NCI-H2081 treated with DMSO at 0.1 percent for 48 hours (cell line): Measurements from ENCODE around the gene TRABD2B.

ENCODE experiments used
- DNase-seq: peaks from one replicate; lab custom pipeline; 2025; lab: John Stamatoyannopoulos, UW

The TRABD2B gene

DNA sequence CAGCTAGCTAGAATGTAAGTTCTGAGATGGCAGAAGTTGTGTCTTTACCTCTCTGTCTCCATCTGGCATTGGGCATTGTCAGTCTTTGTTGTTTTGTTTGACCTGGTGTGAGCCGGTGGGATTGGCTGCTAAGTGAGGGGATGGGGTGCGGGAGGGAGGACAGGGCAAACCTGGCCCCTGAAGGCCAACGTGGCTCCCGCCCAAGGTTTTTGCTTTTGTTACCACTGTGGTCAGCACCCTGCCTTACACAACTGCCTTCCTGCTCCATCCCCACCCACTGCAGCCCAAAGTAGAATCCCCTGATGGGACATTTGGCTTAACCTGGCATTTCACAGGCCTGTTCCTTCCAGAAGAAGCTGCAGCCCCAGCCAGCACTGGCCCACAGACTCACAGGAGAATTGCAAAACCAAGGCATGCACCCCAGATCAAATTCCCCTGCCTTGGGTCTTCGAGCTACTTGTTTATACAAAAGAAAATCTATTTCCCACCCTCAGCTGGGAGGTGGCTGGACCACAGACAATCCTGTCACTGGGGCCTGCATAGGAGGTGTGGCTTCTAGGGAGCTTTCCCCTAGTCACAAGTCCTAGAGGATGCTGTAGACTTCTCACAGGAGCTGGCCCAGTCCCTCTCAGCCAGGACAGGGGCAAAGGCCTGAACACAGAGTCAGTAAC is 147.5 kb downstream of the TRABD2B start:
- DNase-seq = no peak

DNA sequence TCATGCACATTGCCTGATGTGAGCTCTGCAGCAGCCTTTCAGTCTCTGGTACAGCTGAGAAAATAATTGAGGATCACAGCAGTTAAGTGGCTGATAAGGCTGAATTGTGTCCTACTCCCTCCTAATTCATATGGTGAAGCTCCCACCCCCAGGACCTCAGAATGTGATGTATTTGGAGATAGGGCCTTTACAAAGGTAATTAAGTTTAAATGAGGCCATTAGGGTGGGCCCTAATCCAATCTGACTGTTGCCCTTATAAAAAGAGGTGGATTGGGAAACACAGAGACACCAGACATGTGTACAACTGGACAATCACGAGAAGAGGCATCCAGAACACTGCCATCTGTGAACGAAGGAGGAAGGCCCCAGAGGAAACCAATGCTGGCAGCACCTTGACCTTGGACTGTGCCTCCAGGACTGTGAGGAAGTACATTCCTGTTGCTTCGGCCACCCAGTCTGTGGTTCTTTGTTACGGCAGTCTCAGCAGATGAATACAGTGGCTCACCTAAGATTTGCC is 148.1 kb downstream of the TRABD2B start:
- DNase-seq = no peak

GRCh38 chr1:47847763-47848162 is 149.4 kb downstream of the TRABD2B start:
- DNase-seq = no peak

DNA sequence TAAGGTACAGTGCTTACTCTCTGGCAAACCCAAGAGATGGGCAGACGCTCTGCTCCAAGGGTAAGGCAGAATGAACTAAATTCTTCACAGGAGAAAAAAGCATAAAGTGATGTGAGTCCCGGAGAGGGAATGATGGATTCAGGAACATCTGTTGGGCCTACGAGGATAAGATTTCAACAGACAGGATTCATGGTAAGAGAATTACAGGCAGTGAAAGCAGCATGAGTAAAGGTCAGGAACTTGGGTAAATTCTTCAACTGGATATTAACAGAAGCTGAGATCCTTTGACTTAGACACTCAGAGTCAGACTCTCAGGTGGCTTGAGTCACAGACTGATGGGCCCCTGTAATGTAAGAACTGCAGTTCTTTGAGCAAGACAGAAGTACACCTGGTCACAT is 152.6 kb downstream of the TRABD2B start:
- DNase-seq = no peak

DNA sequence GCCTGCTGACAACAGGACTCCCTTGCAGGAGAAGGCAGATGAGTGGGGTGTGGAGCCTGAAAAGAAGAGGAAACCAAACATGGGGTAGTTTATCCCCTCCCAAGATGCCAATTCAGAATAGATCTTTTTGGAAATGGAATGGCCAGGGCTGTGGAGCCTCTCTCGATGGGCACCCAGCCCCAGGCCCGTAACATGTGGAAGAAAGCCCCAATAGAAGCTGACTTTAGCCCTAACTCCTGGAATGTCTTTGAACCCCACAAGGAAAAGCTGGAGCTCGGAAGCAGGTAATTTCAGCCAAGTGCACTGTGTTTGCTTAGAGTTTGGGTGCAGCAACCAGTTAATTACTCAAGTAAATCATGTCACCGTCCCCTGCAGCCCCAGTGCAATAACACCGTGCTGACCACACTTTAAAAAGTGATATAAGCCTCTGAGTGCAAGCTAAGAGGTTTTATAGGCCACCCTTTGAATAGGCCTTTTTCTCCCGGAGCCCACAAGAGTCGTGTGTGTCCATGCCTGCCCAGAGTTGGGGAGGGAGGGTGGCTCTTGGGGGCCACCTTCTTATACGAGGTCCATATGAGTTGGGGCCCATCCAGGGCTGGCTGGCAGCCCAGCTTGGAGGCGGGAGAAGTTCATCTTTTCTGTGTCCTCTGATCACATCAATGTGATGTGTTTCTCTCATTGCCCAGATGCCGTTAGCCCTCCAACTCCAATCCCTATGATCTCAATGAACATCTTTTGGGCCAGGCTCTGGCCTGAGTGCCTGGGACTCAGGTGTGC is 153.2 kb downstream of the TRABD2B start:
- no peak for DNase-seq

DNA sequence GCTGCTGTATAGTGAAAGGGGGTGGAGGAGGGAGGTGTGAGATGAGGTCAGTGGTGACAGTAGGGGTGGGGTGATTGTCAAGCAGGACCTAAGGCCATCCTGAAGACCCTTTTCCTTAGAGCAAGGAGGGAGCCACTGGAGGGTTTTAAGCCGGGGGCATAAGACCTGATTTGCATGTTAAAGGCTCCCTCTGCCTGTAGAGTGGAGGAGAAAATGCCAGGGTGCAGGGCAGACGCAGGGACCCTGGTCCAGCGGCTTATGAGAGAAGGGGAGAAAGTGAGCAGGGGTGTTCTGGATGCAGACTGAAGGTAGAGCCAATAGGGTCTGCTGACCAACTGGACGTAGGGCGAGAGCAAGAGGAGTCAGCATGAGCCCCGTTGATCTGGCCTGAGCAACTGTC is 154.1 kb downstream of the TRABD2B start:
- DNase-seq = no peak

GRCh38 chr1:47842228-47842919 is 154.8 kb downstream of the TRABD2B start:
- no peak for DNase-seq

GRCh38 chr1:47841356-47841755 is 155.8 kb downstream of the TRABD2B start:
- DNase-seq = no peak

DNA sequence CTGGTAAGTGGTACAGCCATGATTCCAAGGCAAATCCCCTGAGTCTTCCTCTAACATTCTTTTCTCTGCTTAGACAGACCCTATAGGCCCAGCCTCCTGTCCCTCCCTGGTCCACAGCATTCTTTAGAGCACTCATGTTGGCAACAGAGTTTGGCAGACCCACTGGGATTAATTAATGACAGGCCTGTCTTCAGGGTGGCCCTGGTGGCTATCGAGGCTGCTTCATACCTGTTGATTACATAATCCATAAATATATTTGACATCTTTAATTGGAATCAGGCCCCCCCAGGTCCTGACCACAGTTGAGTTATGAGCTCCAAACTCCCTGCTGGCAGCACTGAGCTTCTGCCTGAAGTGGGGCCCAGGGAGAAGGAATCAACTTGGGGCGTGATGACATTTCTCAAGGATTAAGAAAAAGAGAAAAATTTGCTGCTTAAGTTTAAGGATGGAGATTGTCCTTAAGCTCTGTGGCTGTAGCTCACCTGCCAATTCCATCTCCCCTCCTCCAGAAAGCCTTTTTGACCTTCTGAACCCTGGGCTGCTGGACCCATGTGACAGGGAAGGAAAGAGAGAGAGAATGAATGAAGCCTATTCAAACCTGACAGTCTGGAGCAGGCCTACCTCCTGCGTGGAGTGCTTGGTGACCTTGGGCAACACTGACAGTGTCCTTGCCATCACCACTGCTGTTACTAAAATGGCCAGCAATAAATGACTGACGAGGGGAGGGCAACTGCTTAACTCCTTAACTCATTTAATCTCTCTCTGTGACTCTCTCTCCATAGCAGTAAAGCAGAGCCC is 156.6 kb downstream of the TRABD2B start:
- DNase-seq = no peak

- no peak for DNase-seq
Measured at GRCh38 chr1:47839433-47839760, 157.8 kb downstream of the TRABD2B start.

- no peak for DNase-seq
Measured at GRCh38 chr1:47838562-47839432, 158.4 kb downstream of the TRABD2B start.

- no peak for DNase-seq
Measured at GRCh38 chr1:47837866-47838561, 159.2 kb downstream of the TRABD2B start.

DNA sequence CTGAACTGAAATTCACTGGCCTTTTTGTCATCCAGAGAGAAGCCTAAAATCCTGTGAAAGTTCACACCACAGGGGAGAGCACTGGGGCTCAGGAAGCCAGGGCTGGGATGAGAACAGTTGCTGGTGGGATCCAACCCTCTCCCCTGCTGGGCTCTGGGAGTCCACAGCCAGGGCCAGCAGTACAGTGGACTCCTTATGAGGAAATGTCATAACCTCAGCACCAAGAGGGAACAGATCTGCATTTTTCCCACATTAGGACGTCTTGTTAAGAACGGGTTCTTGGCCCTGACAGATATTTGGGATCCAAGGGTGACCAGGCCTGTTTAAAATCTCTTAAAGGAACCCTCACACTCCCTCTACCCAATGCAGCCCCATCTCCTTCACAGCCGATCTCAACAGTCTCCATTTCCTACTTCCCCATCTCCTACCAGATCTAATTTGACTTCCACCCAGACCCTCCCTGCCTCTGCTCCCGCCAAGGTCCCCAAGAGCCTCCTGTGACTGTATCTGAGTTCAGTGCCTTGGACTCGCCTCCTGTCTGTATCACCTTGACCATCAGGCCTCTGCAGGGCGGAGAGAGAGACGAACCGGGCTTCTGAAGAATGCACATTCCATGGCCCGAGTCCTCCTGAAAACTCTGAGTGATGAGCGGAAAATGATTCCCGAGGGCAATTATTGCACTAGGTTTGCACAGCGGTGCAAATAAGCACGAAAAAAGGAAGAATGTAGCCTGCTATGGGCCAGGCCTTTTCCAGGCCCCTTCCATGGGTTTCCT is 159.9 kb downstream of the TRABD2B start:
- DNase-seq = no peak

- no peak for DNase-seq
Measured at GRCh38 chr1:47835409-47835808, 161.8 kb downstream of the TRABD2B start.

GRCh38 chr1:47834326-47834725 is 162.9 kb downstream of the TRABD2B start:
- DNase-seq = no peak

DNA sequence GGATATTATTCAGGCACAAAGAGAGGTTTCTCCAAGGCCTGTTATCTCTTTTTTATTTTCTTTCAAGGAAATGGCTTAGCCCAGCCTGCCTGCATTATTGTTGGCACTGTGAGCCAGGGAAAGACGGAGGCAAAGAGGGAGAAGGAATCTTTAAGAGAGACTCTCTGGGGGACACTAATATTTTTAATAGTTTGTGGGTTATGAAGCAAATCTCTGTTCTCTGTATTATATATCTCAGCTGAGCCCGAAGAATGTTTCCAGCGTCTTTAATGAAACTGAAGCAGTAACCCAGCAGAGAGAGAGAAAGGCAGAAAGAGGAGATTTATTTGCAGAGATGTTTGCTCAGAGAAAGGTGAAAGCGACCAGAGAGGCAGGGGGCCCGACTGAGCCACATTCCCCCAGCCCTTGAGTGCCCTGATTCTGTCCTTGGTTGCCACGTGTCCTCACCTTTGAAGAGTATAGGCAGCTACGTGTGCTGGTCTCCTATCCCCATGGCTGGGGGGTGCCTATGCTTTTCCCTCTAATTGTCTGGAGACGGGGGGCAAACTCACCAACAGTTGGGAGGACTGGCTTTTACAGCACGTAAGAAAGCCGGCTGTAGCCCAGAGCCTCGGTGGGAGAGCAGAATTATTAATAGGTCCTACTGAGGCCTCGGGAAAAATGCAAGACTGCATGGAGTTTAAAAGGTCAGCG is 166.4 kb downstream of the TRABD2B start:
- DNase-seq = no peak

DNA sequence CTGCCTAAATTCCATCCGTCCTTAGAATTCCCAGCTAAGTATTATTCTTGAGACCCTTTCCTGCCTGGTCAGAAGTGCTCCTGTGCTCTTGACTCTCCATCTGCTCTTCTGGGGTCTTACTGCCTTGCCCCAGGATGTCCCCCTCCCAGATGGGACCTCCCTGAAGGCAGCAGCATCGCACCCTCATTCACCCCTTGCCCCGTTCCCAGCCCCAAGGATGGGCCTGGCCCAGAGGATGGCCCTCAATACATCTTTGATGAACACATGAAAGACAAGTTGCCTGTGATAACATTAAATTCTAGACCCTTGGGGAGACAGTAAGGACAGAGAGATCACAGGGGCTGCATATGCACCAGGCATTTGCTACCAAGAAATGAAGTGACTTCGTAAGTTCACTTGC is 167.2 kb downstream of the TRABD2B start:
- no peak for DNase-seq

DNA sequence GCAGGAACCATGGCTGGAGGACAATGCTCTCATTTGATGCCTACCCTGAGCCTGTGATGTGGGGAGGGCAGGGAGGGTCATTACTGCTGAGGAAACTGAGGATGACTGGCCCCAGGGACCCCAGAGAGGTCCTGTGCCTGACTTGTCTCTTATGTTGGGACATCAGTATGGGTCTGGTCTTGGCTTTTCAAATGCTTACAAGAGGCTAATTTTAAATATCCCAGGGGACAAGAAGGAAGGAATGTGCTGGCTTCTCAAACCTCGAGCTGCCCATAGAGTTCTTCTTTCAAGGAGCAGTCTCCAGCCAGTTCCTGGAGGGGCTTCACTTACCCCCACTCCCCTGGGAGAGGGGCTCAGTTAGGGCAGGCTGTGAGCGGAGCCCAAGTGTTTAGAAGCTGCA is 168.2 kb downstream of the TRABD2B start:
- no peak for DNase-seq

DNA sequence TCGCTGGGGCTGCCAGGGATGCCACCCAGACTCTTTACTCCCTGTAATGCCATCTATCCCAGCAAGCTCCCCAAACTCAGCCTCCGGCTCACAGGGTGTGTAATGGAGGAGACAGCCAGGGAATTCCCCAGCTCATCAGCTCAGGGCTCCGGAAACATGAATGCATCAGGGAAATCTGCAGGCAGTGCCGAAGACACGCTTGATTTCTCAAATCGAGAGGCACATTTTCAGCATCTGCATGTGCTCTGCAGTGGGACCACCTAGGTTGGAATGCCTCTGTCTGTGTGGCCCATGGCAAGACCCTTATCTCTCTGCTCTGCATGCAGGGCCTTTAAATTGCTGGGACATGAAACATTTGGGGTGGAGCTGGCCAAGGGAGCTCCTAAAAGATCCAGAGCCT is 170.1 kb downstream of the TRABD2B start:
- no peak for DNase-seq
